Right ventricle myocardium inferior (tissue), 1 donor: ENCODE results near the gene CRELD2. TPM values are rescaled to one million over a fixed set of nuclear protein-coding genes. Genes with fewer than 3 reads are reported as not detected.

Source experiments
- ATAC-seq: fragments of 200-7000 bp; cut with Tn5 transposase; one replicate; pipeline ENCODE4 v1.9.1; 2020; ENCODE audit warnings: mild to moderate bottlenecking, moderate library complexity
- DNase-seq: peaks from one replicate; pipeline ENCODE4 v3.0.0; 2021; ENCODE audit errors: missing footprints
- intact Hi-C: fragments of 100-400 bp; cut with DNase I; formaldehyde crosslinking; loops from one replicate; pipeline ENCODE4 v1.11.0; 2022
- total RNA-seq: library from RNA; stranded (reverse); fragmentation: NEBNext Ultra II Directional; extraction: Animal tissue kit (Norgen Biotek cat#: 25700); gene quantifications from one replicate; pipeline ENCODE4 v1.2.1, GENCODE V29; 2021
- donor health status: DM: no; HTN: yes; CAD: no; lungs with severe emphysema.

Gene CRELD2
- total RNA-seq, 1 donor from 2014 or later, result 30.6 TPM

DNA sequence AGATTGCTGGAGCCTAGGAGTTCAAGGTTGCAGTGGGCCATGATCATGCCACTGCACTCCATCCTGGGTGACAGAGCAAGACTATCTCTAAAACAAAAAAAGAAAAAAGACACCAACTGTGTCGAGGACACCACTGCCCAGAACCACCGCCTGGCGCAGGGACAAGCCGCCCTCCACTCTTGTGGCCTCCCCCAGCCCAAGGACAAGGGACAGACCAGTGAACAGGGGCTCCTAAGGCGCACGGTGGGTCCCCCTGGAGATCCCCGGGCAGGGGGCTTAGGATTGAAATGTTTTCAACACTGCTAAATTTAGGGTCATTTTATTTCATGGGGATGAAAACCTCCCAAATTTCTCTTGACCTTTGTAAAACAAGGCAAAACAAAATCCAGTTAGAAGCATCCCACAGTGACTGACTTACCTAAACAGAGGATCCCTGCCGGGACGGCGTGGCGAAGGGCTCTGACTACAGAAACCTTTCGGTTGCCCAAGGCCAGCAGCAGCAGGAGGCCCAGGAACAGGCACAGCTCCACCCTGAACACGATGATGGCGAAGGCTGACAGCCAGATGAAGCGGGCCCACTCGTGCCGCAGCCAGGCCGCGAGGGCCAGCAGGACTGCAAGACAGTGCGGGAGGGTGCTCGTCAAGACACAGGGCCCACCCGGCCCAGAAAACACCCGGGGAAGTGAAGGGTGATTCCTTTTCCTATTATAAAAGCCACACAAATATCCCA, 8.8 kb upstream of the CRELD2 start:
- DNase-seq (peak; percentile 35), ATAC-seq (no peak)
- intact Hi-C loops, result no loop called here

DNA sequence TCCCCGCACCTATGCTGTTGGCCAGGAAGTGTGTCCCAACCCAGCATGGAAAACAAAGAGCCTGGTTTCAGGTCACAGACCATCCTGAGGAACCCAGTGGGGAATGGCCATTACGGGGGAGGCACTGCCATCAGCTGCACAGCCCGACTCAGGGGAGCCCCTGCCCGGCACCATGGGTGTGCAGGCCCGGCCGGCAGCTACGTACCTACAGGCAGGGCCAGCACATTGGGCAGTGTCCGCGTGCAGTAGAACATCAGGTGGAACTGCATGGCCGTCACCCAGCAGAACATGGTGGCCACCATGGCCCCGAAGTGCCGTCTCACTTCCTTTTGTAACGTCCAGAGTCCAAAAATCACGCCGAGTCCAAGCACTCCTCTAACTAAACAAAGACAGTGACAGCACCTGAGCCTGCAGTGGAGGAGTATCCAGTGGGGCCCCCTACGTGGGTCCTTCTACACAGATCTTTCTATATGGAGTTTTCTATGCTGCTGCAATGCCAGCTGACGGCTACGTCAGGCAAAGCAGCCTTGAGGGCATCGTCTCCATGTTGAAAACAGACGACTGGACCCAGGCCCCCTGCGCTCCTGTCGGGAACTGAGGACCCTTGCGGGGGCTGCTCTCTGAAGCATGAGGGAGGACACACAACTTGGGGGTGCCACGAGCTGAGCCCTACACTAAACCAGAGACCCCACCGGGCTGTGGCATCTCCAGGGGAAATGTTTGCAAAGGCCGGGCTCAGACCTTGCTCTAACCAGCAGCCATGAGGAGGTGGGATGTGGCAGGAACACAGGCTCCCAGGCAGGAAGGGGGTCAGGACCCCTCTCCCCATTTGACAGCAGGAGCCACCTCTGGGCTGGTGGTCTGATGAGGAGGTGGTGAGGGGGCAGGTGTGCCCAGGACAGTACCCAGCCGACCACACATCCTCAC, 7.9 kb upstream of the CRELD2 start:
- intact Hi-C loops, result no loop called here
- ATAC-seq (no peak), DNase-seq (no peak)

DNA sequence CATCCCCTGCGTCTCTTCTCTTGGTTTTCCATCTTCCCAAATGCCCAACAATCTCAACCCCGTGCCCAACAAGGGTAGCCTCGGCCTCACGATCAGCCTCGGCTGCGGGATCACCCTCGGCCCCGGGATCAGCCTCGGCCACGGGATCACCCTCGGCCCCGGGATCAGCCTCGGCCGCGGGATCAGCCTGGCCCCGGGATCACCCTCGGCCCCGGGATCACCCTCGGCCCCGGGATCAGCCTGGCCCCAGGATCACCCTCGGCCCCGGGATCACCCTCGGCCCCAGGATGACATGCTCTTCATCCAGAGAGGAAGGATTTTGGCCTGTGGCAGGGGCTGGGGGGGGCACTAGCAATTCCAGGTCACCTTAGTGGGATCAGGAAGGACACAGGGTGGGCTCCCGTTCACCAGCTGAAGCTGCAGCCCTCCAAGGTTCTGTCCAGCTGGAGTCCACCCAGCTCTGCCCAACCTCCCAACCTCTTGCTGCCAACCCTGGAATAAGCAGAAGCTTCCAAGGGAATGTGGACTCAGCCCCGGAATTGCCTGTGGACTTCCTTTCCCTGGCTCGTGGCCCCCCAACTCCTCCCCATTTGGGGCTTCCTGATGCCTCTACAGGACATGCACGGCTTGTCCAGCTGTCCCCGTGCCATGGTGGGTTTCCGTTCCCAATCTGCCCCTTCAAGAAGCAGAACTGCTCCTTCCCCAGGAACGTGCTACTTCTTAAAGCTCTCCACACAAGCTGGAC, 6.4 kb upstream of the CRELD2 start:
- DNase-seq (no peak), ATAC-seq (no peak)
- intact Hi-C loops, result no loop called here

GRCh38 chr22:49913026-49913425, 5.4 kb upstream of the CRELD2 start:
- DNase-seq (peak; percentile 32), ATAC-seq (no peak)
- intact Hi-C loops, result no loop called here

GRCh38 chr22:49913446-49913845, 5.0 kb upstream of the CRELD2 start:
- intact Hi-C loops, result no loop called here
- no peak for ATAC-seq
- DNase-seq, result peak; percentile 37

GRCh38 chr22:49914256-49914655, 4.2 kb upstream of the CRELD2 start:
- intact Hi-C loops, result no loop called here
- ATAC-seq (no peak), DNase-seq (peak; percentile 17)

DNA sequence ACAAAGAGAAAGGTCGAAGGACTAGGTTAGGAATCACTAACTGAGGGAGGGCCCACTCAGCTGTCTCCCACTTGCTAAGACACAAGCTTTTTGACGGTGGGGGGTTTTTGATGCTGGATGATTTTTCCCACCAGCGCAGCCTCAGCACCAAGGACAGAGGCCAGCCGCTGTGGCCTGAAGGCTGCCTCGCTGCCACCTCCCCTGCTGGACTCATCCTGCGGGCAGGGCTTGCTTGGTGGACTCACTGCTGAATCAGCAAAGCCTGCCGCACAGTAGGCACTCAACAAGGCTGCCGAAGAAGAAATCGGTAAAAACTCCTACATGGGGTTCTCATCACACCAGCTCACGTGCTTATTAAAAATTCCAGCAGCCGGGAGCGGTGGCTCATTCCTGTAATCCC, 2.8 kb upstream of the CRELD2 start:
- ATAC-seq, result no peak
- intact Hi-C loops, result loop anchor here (5.0 kb wide), 2 partner anchors 63 to 148 kb away; partner anchors contain the start of gene ZBED4

DNA sequence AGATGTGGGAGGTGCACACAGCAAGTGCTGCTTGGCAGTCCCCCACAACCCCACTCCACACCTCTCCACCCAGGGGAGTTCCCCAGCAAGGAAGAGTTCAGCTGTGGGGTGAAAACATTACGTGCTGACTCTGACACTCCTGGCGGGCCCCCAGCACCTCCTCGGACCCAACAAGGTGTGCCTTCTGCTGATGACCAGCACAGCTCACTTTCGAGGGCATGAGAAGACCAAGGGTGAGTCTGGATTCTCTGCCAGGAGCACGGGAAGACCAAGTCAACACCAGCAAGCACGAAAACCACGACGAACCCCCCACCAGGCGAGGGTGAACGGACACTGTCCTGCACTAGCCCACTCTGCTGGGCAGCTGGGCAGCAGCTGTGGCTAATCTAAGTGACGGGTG, 1.6 kb upstream of the CRELD2 start:
- intact Hi-C loops, result loop anchor here (5.0 kb wide), 2 partner anchors 65 to 150 kb away; partner anchors contain the start of gene ZBED4
- DNase-seq (peak; percentile 50), ATAC-seq (no peak)

More for the DNA sequence above, 2.8 kb upstream of the CRELD2 start:
- peak; percentile 11 for DNase-seq

DNA sequence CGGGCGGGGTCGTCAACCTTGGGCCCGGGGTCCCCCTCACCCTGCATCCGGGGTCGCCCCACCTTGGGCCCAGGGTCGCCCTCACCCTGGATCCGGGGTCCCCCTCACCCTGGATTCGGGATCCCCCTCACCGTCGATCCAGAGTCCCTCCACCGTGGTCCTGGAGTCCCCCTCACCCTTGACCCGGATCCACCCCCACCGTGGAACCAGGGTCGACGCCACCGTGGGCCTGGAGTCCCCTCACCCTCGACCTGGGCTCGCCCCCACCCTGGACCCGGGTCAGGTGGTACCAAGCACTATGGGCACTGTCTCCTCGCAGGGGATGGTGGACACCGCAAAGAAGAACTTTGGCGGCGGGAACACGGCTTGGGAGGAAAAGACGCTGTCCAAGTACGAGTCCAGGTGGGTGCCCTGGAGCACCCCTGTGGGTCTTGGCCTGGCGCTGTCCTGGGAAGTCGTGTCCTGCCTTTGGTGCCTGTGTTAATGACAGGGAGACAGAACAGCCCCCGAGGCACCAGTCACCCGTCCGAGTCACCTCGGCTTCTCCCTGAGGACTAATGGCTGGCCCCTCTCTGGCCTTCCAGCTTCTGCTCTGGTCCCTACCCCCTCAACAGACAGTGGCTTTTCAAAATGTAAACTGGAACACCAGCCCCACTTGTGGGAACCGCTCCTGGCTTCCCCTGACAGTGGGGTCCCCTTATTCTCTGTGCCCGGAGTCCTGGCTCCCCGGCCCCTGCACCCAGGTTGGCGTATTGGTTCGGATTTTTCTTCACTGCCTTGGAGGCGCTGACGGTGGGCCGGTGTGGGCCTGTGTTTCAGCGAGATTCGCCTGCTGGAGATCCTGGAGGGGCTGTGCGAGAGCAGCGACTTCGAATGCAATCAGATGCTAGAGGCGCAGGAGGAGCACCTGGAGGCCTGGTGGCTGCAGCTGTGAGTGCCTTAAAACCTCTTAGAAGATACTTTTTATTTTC, 762 bp downstream of the CRELD2 start:
- DNase-seq (peak; percentile 37), ATAC-seq (no peak)
- intact Hi-C loops, result loop anchor here (5.0 kb wide), 2 partner anchors 67 to 152 kb away; partner anchors contain the start of gene ZBED4

DNA sequence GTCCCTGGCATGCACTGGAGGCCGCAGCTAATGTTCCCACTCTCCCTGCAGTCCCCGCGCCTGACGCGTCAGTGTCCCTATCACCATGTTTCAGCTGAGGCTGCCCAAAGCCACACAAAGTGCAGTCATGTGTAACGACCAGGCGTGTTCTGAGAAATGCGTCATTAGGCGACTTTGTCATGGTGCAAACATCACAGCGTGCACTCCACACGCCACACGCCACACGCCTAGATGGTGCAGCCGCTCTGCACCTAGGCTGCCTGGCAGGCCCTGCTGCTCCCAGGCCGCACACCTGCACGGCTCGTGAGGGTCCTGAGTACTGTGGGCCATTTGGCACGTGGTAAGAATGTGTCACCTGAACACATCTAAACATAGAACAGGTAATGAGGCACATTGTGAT, 2.4 kb downstream of the CRELD2 start:
- DNase-seq, result no peak
- no peak for ATAC-seq
- intact Hi-C loops, result no loop called here

- ATAC-seq (no peak), DNase-seq (no peak)
- intact Hi-C loops, result no loop called here
Observed at GRCh38 chr22:49921508-49922278, 3.3 kb downstream of the CRELD2 start.

DNA sequence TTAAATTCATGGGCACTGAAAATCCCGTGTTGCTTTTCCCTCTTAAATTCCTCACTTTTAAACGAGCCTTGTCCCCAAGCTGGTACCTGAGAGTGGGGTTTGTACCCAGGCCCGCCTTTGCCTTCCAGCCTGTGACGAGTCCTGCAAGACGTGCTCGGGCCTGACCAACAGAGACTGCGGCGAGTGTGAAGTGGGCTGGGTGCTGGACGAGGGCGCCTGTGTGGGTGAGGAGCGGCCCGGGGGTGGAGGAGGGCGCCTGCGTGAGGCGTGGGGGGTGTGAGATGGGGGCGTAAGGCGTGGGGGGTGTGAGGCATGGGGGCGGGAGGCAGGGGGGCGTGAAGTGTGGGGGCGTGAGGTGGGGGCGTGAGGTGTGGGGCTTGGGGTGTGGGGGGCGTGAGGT, 4.0 kb downstream of the CRELD2 start:
- no peak for ATAC-seq
- intact Hi-C loops, result no loop called here
- no peak for DNase-seq

DNA sequence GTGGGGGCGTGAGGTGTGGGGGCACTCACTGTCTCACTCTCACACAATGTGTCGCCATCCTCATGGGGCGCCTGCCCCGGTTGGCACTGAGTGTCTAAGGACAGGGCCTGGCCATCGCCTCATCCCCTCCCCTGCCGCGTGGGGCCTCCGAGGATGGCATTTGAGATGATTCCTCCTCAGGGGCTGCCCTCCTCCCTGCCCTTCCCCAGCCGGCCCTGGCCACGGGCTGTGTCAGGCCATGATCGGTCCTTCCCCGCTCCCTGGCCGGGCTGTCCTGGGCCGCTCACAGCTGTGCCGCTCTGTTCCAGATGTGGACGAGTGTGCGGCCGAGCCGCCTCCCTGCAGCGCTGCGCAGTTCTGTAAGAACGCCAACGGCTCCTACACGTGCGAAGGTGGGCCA, 4.5 kb downstream of the CRELD2 start:
- intact Hi-C loops, result no loop called here
- ATAC-seq (no peak), DNase-seq (no peak)

GRCh38 chr22:49923445-49923844, 5.0 kb downstream of the CRELD2 start:
- DNase-seq, result no peak
- intact Hi-C loops, result no loop called here
- no peak for ATAC-seq

DNA sequence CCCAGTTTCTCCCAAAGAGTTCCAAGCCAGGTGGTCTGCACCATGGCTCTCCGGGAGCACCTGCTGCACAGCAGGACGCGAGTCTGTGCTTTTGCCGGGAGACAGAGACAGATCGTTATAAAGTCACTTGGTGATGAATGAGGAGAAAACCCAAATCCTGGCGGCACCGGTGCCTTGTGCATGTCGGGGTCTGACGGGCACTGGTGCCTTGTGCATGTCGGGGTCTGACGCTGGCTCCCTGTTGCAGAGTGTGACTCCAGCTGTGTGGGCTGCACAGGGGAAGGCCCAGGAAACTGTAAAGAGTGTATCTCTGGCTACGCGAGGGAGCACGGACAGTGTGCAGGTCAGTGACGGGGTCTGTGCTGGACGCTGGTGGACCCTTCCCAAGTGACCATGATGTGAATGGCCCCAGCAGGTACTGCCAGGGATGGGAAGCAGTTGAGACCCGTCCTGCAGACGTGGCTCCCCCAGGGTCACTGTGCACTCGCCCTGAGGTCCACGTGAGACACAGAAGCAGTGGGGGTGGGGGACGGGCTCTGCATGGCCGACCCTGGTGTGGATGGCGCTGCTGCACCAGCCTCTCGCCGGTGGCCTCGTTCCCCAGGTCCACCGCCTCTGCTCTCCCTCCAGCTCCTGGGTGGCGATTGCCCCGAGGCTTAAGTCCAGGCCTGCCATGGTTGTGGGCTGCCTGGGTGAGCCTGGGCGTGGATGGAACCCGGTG, 5.8 kb downstream of the CRELD2 start:
- no peak for ATAC-seq

DNA sequence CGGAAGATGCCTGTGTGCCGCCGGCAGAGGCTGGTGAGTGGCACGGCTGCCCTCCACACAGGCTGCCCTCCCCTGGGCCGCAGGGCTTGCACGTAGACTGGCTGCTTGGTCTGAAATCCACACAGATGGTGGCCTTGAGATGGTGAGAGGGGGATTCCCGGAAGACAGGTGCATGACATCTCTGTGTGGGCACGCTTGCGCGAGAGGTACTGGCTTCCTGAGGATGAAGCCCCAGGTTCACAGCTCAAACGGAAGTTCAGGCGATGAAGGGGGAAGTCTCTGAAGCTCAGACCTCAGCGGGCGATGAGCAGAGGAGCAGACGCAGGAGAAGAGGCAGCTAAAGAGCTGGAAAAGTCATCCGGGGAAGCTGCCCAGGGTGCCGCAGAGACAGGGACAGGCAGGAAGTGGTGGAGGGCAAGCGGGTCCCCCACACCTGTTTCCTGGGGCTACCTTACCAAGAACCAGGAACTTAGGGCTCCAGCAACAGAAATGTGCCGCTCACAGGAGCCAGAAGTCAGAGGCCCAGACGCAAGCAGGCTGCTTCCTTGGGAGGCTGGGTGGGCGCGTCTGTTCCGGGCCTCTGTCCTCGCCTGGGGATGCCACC, 7.2 kb downstream of the CRELD2 start:
- no peak for ATAC-seq
- intact Hi-C loops, result no loop called here
- no peak for DNase-seq

More for the DNA sequence above, 5.8 kb downstream of the CRELD2 start:
- intact Hi-C loops, result no loop called here
- no peak for DNase-seq
